Fibroblast of lung (primary cell): ENCODE results near the gene CELSR2.

Experiments
- CTCF ChIP-seq, 2 donors: IDR thresholded peaks in 1 of 2; conservative IDR thresholded peaks in 1 of 2; 1 replicate in 1 of 2; 2 replicates in 1 of 2; pipeline ENCODE4 v1.5.1; 2011 to 2012; ENCODE audit warnings: low read length in 2 of 2, control low read depth in 1 of 2, inconsistent platforms in 1 of 2, low read depth in 1 of 2, mild to moderate bottlenecking in 1 of 2
- EZH2 ChIP-seq: IDR thresholded peaks from 2 replicates; pipeline ENCODE4 v1.5.1; 2012; ENCODE audit warnings: low read length, control low read depth, mild to moderate bottlenecking; ENCODE audit errors: missing control alignments

- no peak for TF ChIP-seq EZH2
- TF ChIP-seq CTCF (conservative IDR thresholded peaks at IDR 0.05 in 1 of 2, IDR thresholded peaks at IDR 0.05 in 1 of 2; ENCODE audit: low read depth in 1 of 2, low read length in 2 of 2), result no peak
These were observed 26.5 kb downstream of the CELSR2 start for GRCh38 chr1:109275706-109276345.
